Activated CD8-positive, alpha-beta memory T cell treated with anti-CD3 and anti-CD28 coated beads for 24 hours (primary cell): ENCODE results near the gene NOC3L.

Experiments used
- DNase-seq: peaks from one replicate; pipeline ENCODE4 v3.0.0-alpha.2; 2020

Gene NOC3L

DNA sequence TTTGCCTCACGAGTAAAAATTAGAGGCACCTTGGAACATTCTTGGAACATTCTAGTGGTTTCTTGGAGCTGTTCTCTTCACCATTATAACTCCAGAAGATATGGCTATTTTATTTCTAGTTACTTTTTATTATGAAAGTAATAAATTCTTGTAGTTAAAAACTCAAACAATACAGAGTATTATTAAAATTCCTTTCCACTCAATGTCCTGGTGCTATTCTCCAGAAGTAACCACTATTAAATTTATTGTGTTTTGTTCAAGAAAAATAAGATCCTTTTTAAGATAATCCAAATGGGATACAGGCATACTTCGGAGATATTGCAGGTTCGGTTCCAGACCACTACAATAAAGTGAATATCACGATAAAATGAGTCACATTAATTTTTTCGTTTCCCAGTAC, 68.6 kb downstream of the NOC3L start:
- no peak for DNase-seq

DNA sequence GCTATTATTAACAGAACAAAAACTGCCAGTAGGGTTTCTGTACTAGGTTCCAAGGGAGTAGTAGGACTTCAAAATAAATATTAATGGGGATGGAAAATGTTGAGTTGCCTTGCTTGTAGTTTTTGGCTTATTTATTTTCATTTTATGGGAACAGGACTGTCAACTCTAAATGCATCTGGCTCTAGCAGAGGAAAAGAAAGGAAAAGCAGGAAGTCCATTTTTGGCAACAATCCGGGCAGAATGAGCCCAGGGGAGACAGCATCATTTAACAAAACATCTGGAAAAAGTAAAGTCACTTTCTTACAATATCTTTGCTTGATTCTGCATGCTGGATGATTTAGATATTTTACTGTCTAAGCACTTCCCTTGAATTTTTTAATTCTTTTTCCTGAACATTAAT, 69.4 kb downstream of the NOC3L start:
- no peak for DNase-seq

DNA sequence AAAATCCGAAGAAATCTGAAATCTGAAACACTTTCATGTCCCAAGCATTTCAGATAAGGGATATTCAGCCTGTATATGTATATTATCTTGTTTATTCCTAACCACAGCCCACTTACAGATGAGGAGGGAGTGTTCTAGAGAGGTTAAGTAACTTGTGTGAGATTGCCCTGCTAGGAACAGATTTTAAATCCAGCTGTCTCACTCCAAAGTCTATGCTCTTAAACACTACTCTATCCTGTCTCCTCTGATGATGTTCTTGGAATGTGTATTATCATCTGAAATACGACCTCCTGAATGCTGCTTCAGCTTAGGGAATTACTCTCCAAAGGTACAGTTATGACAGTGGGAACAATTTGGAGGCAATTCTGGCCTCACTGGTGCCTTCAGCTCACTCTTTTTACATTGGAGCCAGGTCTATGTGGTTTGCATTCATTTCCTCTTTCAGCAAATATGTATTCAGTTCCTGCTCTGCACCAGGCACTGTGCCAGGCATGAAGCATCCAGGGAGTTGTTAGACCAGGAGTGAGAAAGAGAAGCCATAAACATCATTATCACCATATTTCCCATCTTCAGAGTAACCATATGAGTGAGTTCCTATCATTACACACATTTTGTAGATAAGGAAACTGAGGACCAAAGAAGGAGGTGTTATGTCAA, 70.2 kb downstream of the NOC3L start:
- DNase-seq: no peak

DNA sequence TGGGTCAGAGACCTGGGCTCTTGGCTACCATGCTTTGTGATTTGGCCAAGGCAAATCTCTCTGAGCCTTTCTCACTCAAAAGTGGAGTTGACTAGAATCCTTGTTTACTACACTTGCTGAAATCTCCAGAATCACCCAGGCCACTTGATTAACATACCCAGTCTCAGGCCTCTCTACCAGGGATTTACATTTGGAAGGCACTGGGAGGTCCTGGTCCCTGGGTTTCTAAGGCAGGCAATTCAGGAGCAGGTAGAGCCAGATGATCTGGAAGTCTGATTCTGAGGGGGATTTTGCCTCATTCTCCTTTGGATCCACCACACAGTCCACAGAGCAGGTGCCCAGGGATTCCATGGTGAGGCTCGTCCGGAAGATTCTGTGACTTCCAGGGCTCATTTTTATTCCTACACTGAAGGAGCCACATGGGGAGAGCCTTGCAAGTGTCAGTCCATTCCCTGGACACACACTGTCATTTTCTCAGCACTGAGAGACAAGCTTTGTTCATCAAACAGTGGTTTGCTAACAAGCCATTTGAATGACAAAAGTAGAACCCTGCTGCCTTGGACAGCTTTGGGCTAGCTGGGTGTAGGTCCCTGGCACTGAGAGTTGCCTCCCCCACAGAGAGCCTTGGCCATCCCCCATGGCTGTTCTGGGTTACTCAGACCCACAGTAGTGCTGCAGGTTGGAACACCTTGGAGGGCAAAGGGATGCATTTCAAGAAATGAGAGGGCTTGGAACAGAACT, 74.2 kb downstream of the NOC3L start:
- no peak for DNase-seq

GRCh38 chr10:94287336-94287735, 75.4 kb downstream of the NOC3L start:
- DNase-seq: no peak

DNA sequence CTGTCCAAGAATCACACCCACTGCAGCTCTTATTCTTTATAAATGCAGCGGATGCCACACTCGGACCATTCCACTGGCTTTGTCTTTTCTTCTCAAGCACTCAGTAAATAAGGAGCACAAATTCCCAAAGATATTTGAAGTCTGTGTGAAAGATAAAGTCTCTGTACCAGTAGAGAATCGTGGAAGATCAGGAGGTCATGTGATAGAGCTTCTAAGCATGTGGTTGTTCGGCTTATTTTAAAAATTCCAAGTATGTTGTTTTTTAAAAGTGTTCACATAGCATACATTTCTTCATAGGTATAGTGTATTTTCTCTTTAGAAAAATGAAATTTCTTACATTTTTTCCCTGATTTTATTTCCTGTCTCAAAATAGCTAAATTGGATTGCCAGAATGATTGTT, 75.8 kb downstream of the NOC3L start:
- no peak for DNase-seq

GRCh38 chr10:94285271-94285670, 77.5 kb downstream of the NOC3L start:
- DNase-seq: no peak
